Measurements from ENCODE around the gene C11orf21.

The C11orf21 gene

GRCh38 chr11:2300936-2301630 lies 635 bp downstream of the C11orf21 start:
- Histone ChIP-seq H3K4me2 (ENCODE audit: low read depth, low read length, poor library complexity, severe bottlenecking) (no peak overlapping the region), H3K9me3 (ENCODE audit: insufficient read depth, low read length) (no peaks in the 10 kb centered on the region), H3K9ac (ENCODE audit: low read length) (no peak overlapping the region), H3K79me2 (ENCODE audit: insufficient read depth, low read length) (no peaks in the 10 kb centered on the region), H3K4me3 (ENCODE audit: insufficient read depth, low read length, poor library complexity, severe bottlenecking) (no peak overlapping the region), H2AFZ (ENCODE audit: low read depth, low read length, severe bottlenecking) (no peak overlapping the region), H3K36me3 (ENCODE audit: low read length) (no peaks in the 10 kb centered on the region), H3F3A (ENCODE audit: insufficient read depth) (no peaks in the 10 kb centered on the region), H4K20me1 (ENCODE audit: low read depth, low read length) (no peaks in the 10 kb centered on the region), H3K27me3 (ENCODE audit: low read length) (no peaks in the 10 kb centered on the region), H3K9me2 (replicated peaks; ENCODE audit: insufficient read depth, low read length) (no peaks in the 10 kb centered on the region), H3K27ac (ENCODE audit: low read depth, low read length) (no peak overlapping the region)
- TF ChIP-seq, protein P1, sequence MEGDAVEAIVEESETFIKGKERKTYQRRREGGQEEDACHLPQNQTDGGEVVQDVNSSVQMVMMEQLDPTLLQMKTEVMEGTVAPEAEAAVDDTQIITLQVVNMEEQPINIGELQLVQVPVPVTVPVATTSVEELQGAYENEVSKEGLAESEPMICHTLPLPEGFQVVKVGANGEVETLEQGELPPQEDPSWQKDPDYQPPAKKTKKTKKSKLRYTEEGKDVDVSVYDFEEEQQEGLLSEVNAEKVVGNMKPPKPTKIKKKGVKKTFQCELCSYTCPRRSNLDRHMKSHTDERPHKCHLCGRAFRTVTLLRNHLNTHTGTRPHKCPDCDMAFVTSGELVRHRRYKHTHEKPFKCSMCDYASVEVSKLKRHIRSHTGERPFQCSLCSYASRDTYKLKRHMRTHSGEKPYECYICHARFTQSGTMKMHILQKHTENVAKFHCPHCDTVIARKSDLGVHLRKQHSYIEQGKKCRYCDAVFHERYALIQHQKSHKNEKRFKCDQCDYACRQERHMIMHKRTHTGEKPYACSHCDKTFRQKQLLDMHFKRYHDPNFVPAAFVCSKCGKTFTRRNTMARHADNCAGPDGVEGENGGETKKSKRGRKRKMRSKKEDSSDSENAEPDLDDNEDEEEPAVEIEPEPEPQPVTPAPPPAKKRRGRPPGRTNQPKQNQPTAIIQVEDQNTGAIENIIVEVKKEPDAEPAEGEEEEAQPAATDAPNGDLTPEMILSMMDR (IDR thresholded peaks at IDR 0.05; ENCODE audit: insufficient read depth, low read length, poor library complexity, severe bottlenecking): no peak
- TF ChIP-seq EZH2phosphoT487 (conservative IDR thresholded peaks at IDR 0.05; ENCODE audit: low read length): no peak

GRCh38 chr11:2300290-2300935 lies 1.3 kb downstream of the C11orf21 start:
- Histone ChIP-seq H3K9me3 (ENCODE audit: insufficient read depth, low read length) (no peaks in the 10 kb centered on the region), H4K20me1 (ENCODE audit: low read depth, low read length) (no peaks in the 10 kb centered on the region), H3K9me2 (replicated peaks; ENCODE audit: insufficient read depth, low read length) (no peaks in the 10 kb centered on the region), H3K79me2 (ENCODE audit: insufficient read depth, low read length) (no peaks in the 10 kb centered on the region), H3F3A (ENCODE audit: insufficient read depth) (no peaks in the 10 kb centered on the region), H3K4me3 (ENCODE audit: insufficient read depth, low read length, poor library complexity, severe bottlenecking) (no peak overlapping the region), H3K9ac (ENCODE audit: low read length) (no peak overlapping the region), H3K4me2 (ENCODE audit: low read depth, low read length, poor library complexity, severe bottlenecking) (no peak overlapping the region), H3K27me3 (ENCODE audit: low read length) (no peaks in the 10 kb centered on the region), H3K36me3 (ENCODE audit: low read length) (no peaks in the 10 kb centered on the region), H3K27ac (ENCODE audit: low read depth, low read length) (no peak overlapping the region), H2AFZ (ENCODE audit: low read depth, low read length, severe bottlenecking) (no peak overlapping the region)
- TF ChIP-seq, protein P1 (IDR thresholded peaks at IDR 0.05; ENCODE audit: insufficient read depth, low read length, poor library complexity, severe bottlenecking): no peak
- no peak for TF ChIP-seq EZH2phosphoT487 (conservative IDR thresholded peaks at IDR 0.05; ENCODE audit: low read length)

DNA sequence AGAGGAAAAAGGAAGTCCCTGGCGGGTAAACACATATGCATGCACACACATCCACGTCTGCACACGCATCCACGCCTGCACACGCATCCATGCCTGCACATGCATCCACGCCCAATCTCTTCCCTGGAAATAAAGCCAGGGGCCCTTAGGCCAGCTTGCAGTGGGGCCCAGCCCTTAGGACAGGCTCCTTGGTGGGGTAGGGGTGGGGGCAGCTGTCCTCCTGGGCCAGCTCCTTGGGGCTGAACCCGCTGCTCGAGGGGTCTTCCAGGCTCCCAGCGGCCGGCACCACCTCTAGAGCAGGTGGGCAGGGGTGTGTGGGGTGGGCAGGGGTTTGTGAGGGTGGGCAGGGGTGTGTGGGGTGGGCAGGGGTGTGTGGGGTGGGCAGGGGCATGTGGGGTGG lies 1.9 kb downstream of the C11orf21 start:
- H3F3A ChIP-seq (ENCODE audit: insufficient read depth): no peaks in the 10 kb centered on the region
- no peak overlapping the region for H2AFZ ChIP-seq (ENCODE audit: low read depth, low read length, severe bottlenecking)
- no peak overlapping the region for H3K9ac ChIP-seq (ENCODE audit: low read length)
- H3K9me3 ChIP-seq (ENCODE audit: insufficient read depth, low read length): no peaks in the 10 kb centered on the region
- no peak overlapping the region for H3K27ac ChIP-seq (ENCODE audit: low read depth, low read length)
- no peak overlapping the region for H3K4me3 ChIP-seq (ENCODE audit: insufficient read depth, low read length, poor library complexity, severe bottlenecking)
- no peaks in the 10 kb centered on the region for H3K36me3 ChIP-seq (ENCODE audit: low read length)
- no peaks in the 10 kb centered on the region for H3K9me2 ChIP-seq (replicated peaks; ENCODE audit: insufficient read depth, low read length)
- H3K4me2 ChIP-seq (ENCODE audit: low read depth, low read length, poor library complexity, severe bottlenecking): no peak overlapping the region
- H4K20me1 ChIP-seq (ENCODE audit: low read depth, low read length): no peaks in the 10 kb centered on the region
- no peaks in the 10 kb centered on the region for H3K27me3 ChIP-seq (ENCODE audit: low read length)
- no peaks in the 10 kb centered on the region for H3K79me2 ChIP-seq (ENCODE audit: insufficient read depth, low read length)
- no peak for TF ChIP-seq EZH2phosphoT487 (conservative IDR thresholded peaks at IDR 0.05; ENCODE audit: low read length)
- TF ChIP-seq, protein P1 (IDR thresholded peaks at IDR 0.05; ENCODE audit: insufficient read depth, low read length, poor library complexity, severe bottlenecking): no peak
